Ureter (tissue), 1 donor: ENCODE data around the gene SMOC2. TPM values are rescaled to one million over a fixed set of nuclear protein-coding genes. Genes with fewer than 3 reads are reported as not detected.
"Not testable (repeated sequence)": the region's sequence is repeated elsewhere in the genome, so short reads cannot be mapped to it uniquely, and the experiment has no call there.

Experiments used
- DNase-seq: peaks from one replicate; pipeline ENCODE4 v3.0.0-alpha.2; 2020; ENCODE audit warnings: low spot score
- total RNA-seq: library from RNA; stranded (reverse); gene quantifications from one replicate; pipeline ENCODE4 v1.2.4, GENCODE V29; 2023
- donor health status: DM: yes; HTN: yes; CAD: no.

The SMOC2 gene
- total RNA-seq, 1 donor from 2014 or later: 26.1 TPM

DNA sequence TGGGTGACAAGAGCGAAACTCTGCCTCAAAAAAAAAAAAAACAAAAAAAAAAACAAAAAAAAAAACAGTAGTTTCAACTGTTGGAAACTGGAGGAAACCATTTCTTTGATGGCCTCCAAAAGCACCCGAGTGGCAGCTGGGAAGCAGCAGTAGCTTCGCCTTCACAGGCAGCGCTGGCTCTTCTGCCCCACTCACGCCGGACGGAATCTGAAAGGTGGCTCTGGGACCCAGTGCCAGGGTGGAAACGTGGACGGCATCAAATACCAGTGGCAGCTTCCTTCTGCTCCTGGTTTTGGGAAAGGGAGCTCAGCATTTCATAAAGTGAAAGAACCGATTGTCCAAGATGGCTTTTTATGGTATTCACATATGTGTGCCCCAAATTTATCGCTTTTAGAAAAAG, 159.4 kb downstream of the SMOC2 start:
- DNase-seq: no peak

- DNase-seq: no peak
Measured at GRCh38 chr6:168601111-168601510, 160.1 kb downstream of the SMOC2 start.

DNA sequence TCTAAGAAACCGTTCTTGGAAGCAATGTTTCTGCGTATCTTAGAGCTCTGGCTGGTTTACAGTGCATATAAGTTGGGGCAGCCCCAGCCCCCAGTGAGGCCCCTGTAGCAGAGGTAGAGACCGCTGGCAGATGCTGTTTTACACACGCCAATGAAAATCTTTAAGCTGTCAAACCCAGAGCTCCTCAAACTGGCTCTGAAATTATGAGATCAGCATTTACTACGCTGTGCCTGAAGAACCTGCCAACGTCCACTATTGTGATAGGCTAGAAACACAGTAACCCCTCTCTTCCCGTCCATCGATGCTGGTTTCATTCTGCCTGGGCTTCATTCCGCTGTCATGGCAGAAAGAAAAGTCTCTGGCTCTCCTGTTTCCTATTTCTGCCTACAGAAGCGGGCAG, 160.6 kb downstream of the SMOC2 start:
- DNase-seq: no peak

DNA sequence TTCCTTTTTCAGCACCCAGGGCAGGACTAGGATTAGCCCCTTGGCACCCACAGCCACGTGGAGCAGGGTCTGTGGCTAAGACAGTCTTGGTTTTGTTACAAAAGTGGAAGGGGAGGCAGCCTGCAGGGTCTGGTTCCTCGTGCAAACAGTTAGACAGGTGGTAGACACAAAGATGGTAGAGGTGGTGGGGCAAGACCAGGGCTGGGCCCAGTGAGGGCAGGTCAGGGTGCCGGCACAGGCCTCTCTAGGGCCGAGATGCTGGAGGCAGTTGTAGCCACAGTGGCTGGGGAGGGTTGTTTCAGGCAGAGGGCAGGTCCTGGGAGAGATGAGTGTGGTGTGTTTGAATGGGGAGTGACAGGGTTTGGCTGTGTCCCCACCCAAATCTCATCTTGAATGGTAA, 161.6 kb downstream of the SMOC2 start:
- DNase-seq: no peak

DNA sequence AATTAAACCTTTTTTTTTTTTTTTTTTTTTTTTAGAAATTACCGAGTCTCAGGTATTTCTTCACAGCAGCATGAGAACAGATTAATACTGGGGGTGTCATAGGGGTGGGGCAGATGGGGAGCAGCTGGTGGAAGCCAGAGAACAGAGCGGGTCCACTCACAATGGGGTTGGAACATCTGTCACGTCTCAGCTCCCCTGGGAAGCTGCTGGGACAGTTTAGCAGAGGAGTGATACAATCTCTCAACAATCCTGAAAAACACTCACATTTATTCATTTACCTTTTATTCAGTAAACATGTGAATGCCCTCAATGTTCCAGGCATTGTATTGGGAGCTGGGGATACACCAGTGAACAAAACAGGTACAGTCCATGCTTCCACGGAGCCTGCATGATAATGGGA, 162.2 kb downstream of the SMOC2 start:
- no peak for DNase-seq

DNA sequence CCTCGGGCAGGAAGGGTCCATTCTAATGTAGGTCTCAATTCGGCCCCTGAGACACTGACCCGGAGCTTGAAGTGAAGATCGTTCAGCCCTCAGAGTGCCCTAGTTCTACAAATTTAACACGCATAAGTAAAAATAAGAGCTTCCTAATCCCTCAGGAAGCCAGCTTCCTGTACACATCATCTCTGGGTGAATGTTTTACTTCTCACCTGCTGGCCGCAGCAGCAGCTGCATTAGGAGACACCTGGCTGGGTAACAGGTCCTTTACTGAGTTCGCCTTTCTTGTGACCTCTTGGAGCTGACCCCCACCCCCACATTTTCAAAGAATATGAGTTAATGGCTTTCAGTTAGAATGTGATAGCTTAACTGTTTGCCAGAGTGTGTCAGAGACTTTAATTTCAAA, 165.0 kb downstream of the SMOC2 start:
- no peak for DNase-seq

GRCh38 chr6:168606722-168607121, 165.7 kb downstream of the SMOC2 start:
- no peak for DNase-seq

DNA sequence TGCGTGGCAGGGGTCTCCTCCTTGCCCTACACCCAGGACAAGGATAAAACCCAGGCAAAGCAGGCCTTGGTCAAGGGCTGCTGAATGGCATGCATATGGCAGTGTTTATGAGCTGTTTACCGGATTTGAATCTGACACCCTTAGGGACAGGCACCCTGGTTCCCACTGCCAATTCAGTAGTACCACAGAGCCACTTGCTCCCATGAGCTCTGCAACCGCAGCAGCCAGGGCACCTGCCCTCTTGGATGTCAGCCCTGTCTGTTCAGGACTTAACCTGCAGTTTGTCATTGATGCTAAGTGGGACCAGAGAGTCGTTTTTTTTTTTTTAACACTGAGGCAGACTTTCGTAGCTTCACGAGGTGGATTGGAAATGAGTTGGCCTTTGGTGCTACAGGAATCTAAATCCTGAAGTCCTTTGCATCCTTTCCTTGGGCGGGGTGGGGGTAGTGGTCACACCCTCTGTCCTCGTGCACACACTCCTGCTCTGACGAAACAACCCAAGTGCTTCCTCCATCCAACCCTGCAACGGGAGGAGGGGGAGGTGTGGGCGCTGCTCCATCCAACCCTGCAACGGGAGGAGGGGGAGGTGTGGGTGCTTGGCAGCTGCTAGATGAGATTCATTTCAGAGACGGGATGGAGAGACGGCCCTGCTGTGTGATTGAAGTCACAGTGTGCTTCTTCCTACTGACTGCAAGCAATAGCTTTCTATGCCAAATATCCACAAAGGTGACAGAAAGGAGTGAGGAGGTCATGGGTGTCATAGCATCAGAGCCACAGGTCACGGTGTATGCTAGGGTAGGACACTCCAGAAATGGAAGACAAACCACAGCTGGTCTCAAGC, 166.5 kb downstream of the SMOC2 start:
- no peak for DNase-seq

- no peak for DNase-seq
Measured at GRCh38 chr6:168608113-168608400, 167.1 kb downstream of the SMOC2 start.

DNA sequence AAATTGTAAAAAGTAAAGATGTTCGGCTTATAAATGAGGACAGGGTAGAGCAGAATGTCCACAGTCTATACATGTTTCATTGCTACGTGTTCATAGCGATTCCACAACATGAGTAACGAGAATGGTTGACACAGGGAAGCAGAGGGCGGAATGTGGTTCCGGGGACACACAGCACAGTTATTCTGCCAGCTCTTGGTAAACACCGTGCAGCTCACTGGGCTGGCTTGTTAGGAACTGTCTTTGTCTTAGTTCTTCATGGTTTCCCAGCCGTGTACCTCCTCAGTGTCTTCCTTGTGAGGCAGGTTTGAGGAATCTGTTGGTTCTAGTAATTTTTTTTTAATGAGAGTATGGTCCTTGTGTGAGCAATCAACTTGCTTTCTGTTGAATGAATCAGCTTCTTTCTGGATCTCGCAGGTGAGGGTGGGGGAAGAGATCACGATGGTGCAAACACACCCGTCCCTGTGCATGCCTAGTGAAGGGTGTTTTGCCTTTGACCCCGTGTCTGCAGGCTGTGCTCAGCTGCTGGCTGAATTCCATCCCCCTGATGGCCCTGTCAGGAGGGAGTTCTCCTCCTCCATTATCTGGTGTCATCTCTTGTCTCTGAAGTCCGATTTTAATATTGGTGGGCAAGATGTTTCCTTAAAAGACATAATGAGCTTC, 168.2 kb downstream of the SMOC2 start:
- no peak for DNase-seq

DNA sequence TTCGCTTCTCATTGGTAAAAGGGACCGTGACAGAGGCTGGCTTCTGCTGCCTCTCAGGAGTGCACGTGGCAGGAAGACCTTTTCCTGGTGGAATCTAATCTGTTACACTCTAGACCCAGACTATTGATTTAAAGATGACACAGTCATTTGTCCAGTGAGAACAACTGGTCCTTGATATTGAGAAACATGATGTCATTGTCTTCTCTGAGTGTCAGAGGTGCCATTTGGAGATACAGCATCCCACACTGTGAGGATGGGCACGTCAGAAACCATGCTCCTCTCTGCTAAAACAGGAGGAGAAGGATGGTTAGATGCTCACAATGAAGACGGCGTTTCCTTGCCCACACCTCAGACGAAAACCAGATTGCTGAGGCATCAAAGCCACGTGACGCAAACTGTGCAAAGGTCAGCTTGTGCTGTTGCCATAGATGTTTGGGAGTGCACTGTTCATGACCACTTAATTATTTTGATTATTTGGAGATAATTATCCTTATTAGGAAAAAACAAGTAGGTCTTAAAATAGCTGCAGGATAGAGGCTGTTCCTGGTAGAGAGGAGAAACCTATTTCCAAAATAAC, 169.0 kb downstream of the SMOC2 start:
- DNase-seq: no peak

- not testable (repeated sequence) for DNase-seq
Measured at GRCh38 chr6:168610966-168611365, 170.0 kb downstream of the SMOC2 start.

DNA sequence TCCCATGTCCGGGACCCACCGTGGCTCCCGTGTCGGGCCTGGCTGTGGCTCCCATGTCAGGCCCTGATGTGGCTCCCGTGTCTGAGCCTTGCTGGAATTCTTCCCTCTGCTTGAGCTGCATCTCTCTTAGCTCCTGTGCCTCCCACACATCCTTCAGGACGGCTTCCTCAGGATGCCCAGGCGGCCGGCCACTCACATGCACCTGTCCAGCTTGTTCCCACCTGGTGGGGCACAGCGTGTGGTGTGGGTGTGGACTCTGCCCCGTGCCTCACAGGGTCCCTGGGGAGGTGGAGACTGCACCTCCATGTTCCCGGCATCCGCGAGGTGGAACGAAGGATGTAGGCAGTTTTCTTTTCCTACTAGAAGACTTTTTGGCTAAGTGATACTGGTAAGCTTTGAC, 170.7 kb downstream of the SMOC2 start:
- DNase-seq: no peak

GRCh38 chr6:168612586-168612985, 171.6 kb downstream of the SMOC2 start:
- DNase-seq: no peak

DNA sequence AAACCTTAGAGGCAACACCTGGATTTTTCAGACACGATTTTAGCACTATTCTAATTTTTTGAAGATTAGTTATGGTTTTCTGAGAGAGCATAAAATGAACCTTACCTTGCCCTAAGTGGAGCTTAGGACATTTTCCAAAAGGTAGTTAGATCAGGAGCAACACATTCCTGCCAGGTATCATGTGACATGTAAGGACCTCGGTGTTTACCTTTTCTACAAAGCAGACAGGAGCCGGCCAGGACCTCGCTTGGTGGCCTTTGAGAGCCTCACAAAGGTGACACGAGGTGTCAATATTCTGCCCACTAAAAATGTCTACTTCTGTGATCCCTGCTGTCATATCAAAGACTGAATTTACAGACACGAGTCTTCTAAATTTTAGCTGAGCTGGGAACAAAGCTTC, 174.9 kb downstream of the SMOC2 start:
- no peak for DNase-seq

GRCh38 chr6:168616816-168617765, 176.1 kb downstream of the SMOC2 start:
- DNase-seq: no peak

- no peak for DNase-seq
Measured at GRCh38 chr6:168618546-168619315, 177.7 kb downstream of the SMOC2 start.

DNA sequence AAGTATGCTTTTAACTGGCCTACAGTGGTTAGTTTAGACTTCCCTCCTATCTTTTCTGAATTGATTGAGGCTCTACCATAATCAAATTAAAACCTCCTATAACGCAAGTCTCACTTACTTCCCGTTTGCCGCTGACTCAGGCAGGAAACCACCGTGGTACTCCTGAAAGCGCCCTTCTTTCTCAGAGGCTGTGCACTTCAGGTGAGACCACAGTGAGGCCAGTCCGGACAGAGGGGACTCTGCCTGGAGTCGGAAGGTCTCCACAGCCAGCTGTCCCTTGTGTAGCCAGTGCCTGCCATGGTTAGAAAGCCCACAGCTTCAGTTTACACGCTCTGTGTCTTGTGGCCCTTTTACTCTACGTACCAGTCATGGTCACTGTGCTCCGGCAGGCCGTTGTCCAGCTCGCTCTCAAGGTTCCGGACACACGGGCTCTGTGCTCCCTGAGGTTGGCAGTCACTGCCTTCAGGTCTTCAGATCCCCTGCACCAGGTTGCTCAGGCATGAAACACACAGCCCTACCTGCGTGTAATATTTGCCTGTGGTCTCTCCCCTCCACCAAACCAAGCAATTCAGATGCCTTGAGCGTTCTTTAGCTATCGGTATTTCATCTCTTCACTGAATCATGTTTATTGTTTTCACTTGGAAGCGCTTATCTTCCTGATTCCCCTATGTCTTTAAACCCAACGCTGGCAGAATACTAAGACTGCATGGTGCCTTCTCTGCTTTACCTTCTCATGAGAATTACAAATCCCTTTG, 178.8 kb downstream of the SMOC2 start:
- DNase-seq: no peak

DNA sequence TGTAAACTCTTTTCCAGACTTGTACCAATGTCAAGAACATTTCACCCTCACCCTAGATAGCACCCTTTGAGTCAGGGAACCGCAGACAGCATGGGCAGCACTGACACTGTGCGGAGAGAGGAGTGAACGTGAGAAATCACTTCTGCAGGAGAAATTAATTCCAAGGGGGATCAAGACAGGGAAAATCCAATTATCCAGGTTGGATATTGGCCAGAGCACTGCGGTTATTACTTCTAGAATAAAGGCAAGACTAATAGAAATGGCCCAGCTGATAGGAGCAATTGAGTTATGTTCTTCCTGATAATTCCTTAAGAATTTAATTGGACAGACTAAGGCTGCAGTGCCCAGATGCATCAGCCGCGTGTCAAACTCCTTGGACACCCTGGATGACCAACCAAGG, 179.6 kb downstream of the SMOC2 start:
- DNase-seq: no peak

DNA sequence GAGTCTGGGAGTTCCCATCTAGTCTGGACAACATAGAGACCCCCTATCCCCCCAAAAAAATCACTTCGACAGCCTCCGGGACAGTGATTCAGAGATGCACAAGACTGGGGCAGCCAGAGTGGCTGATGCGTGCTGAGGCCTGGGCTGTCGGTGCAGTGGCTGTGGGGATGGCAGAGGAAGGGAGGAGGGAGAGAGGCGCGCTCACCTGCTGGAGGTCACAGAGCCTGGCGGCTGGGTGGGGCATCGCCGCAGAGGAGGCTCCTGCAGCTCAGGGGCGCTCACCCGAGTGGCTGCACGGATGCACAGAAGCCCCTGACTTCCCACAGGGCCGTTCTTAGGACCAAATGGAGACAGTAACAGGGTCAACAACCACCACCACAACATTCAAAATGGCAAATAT, 182.8 kb downstream of the SMOC2 start:
- DNase-seq: no peak

GRCh38 chr6:168624540-168624939, 183.6 kb downstream of the SMOC2 start:
- DNase-seq: no peak
